Neural crest cell (in vitro differentiated cells): Measurements from ENCODE around the gene GPD1. TPM values are rescaled to one million over a fixed set of nuclear protein-coding genes. Genes with fewer than 3 reads are reported as not detected.
A peak's percentile ranks its signal among the peaks of the same experiment; 100 is the strongest.

ENCODE experiments used
- DNase-seq: peaks from one replicate; pipeline ENCODE4 v3.0.0; 2021; ENCODE audit warnings: low read depth, mixed read lengths, low spot score
- H3K27ac Mint-ChIP-seq: one replicate; pipeline ENCODE4 v1.8.0; 2021; ENCODE audit warnings: mild to moderate bottlenecking, mixed read lengths; ENCODE audit not compliant: unreplicated experiment
- H3K27me3 Mint-ChIP-seq: 2 replicates; pipeline ENCODE4 v1.8.0; 2021; ENCODE audit warnings: low read depth, mild to moderate bottlenecking, mixed read lengths
- H3K36me3 Mint-ChIP-seq: 2 replicates; pipeline ENCODE4 v1.8.0; 2021; ENCODE audit warnings: low read depth, mild to moderate bottlenecking, mixed read lengths
- H3K4me1 Mint-ChIP-seq: 2 replicates; pipeline ENCODE4 v1.8.0; 2021; ENCODE audit warnings: mixed read lengths
- H3K4me3 Mint-ChIP-seq: one replicate; pipeline ENCODE4 v1.8.0; 2021; ENCODE audit warnings: mild to moderate bottlenecking, mixed read lengths
- H3K9me3 Mint-ChIP-seq: 2 replicates; pipeline ENCODE4 v1.8.0; 2021; ENCODE audit warnings: mixed read lengths
- total RNA-seq: library from RNA; stranded (reverse); gene quantifications from 2 replicates; pipeline ENCODE4 v1.2.1, GENCODE V29; 2021
- TF ChIP-seq, protein P1 (sequence below): fragments of 200-600 bp; sonication (generic); conservative IDR thresholded peaks from 2 replicates; pipeline ENCODE4 v1.5.0; 2021; ENCODE audit warnings: antibody characterized with exemption, mild to moderate bottlenecking

Gene GPD1
- total RNA-seq, 1 donor from 2014 or later = 0.49 TPM

DNA sequence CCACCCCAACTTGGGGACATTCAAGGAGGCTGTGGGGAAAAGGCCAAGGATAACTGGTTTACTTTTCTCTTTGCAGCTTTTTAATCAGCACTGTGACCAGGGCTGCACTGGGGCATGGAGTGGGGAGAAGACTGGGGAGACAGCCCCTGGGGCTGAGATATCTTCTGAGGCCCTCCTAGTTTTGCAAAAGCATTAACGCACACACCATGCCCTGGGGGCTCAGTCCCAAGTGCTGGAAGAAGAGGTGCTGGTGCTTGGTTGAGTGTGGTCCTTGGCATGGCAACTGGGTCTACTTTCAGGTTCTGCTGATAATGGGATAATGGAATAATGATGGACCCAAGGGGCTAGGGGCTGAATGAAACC lies 28.0 kb upstream of the GPD1 start:
- Mint-ChIP-seq H3K36me3 (no peaks in the 10 kb centered on the region), H3K27me3 (no peaks in the 10 kb centered on the region), H3K9me3 (no peaks in the 10 kb centered on the region), H3K4me1 (peaks cover 6% of the 10 kb centered on the region), H3K27ac (no peak overlapping the region), H3K4me3 (no peak overlapping the region)
- DNase-seq = no peak
- TF ChIP-seq, protein P1, sequence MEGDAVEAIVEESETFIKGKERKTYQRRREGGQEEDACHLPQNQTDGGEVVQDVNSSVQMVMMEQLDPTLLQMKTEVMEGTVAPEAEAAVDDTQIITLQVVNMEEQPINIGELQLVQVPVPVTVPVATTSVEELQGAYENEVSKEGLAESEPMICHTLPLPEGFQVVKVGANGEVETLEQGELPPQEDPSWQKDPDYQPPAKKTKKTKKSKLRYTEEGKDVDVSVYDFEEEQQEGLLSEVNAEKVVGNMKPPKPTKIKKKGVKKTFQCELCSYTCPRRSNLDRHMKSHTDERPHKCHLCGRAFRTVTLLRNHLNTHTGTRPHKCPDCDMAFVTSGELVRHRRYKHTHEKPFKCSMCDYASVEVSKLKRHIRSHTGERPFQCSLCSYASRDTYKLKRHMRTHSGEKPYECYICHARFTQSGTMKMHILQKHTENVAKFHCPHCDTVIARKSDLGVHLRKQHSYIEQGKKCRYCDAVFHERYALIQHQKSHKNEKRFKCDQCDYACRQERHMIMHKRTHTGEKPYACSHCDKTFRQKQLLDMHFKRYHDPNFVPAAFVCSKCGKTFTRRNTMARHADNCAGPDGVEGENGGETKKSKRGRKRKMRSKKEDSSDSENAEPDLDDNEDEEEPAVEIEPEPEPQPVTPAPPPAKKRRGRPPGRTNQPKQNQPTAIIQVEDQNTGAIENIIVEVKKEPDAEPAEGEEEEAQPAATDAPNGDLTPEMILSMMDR = no peak

DNA sequence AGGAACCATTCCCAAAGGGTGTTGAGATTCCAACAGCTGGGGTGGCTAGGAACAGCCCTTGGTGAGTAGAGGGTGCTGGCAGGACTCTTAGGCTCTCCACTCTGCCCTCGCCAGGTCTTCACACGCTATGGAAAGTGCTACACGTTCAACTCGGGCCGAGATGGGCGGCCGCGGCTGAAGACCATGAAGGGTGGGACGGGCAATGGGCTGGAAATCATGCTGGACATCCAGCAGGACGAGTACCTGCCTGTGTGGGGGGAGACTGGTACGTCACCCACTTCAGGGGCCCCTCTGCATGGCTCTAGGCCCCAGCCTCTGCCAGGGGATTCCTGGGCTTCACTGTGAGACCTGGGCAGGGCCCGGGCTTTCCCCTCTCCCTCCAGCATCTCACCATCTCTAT lies 26.7 kb upstream of the GPD1 start:
- no peak overlapping the region for H3K4me3 Mint-ChIP-seq
- no peaks in the 10 kb centered on the region for H3K27me3 Mint-ChIP-seq
- no peak for DNase-seq
- H3K36me3 Mint-ChIP-seq = no peaks in the 10 kb centered on the region
- TF ChIP-seq, protein P1 = no peak
- H3K4me1 Mint-ChIP-seq = peaks cover 4% of the 10 kb centered on the region
- H3K27ac Mint-ChIP-seq = no peak overlapping the region
- H3K9me3 Mint-ChIP-seq = no peaks in the 10 kb centered on the region

DNA sequence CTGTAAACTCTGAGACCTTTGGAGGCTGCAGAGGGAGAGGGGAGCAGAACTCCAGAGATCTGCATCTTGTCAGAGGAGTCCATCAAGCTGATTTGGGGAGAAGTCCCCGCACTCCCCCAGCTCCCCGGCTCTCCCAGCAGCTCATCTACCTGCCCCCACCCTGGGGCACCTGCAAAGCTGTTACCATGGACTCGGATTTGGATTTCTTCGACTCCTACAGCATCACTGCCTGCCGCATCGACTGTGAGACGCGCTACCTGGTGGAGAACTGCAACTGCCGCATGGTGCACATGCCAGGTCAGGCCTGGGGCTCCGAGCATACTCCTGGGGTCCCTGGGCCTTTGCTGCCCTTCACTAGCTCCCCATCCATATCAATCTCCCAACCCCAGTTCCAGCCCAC lies 25.5 kb upstream of the GPD1 start:
- no peak overlapping the region for H3K4me3 Mint-ChIP-seq

DNA sequence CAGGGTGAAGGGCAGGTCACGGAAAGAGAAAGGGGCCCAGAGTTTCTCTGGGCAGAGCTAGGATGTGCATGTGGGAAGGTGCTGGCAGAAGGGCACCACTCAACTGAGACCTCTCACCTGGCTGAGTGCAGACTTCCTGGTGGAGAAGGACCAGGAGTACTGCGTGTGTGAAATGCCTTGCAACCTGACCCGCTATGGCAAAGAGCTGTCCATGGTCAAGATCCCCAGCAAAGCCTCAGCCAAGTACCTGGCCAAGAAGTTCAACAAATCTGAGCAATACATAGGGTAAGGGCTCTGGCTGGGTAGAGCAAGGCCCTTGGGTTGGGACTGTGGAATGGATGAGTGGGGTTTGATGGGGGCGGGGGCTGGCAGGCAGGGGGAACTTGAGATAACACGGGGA lies 24.0 kb upstream of the GPD1 start:
- Mint-ChIP-seq H3K9me3 (no peaks in the 10 kb centered on the region), H3K27ac (no peak overlapping the region), H3K4me1 (peaks cover 12% of the 10 kb centered on the region), H3K36me3 (no peaks in the 10 kb centered on the region), H3K4me3 (peak overlapping the region; percentile 21), H3K27me3 (no peaks in the 10 kb centered on the region)
- TF ChIP-seq, protein P1 = no peak
- no peak for DNase-seq

More for the DNA sequence above, 25.5 kb upstream of the GPD1 start:
- Mint-ChIP-seq H3K36me3 (no peaks in the 10 kb centered on the region), H3K27ac (no peak overlapping the region), H3K27me3 (no peaks in the 10 kb centered on the region), H3K4me1 (peaks cover 4% of the 10 kb centered on the region), H3K9me3 (no peaks in the 10 kb centered on the region)
- TF ChIP-seq, protein P1 = no peak
- no peak for DNase-seq

DNA sequence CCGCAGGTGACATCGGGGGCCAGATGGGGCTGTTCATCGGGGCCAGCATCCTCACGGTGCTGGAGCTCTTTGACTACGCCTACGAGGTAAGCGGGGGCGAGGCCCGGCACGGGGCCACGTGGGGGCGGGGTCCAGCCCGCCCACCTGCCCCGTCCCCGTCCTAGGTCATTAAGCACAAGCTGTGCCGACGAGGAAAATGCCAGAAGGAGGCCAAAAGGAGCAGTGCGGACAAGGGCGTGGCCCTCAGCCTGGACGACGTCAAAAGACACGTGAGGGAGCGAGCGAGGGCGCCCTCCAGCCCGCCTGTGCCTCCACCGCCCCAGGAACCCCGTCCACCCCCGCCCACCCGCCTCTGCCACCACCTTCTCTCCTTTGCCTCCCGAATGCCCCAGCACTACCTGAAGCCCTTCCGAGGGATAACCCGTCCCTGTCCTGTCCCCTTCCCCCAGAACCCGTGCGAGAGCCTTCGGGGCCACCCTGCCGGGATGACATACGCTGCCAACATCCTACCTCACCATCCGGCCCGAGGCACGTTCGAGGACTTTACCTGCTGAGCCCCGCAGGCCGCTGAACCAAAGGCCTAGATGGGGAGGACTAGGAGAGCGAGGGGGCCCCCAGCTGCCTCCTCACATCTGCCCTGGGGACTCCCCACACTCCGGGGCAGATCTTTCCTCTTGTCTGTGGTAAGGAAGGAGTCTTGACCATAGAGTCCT lies 22.6 kb upstream of the GPD1 start:
- peak overlapping the region; percentile 38 for H3K4me3 Mint-ChIP-seq
- H3K4me1 Mint-ChIP-seq = peaks cover 20% of the 10 kb centered on the region
- TF ChIP-seq, protein P1 = no peak
- no peak overlapping the region for H3K27ac Mint-ChIP-seq
- no peaks in the 10 kb centered on the region for H3K27me3 Mint-ChIP-seq
- DNase-seq = no peak
- no peaks in the 10 kb centered on the region for H3K36me3 Mint-ChIP-seq
- H3K9me3 Mint-ChIP-seq = no peaks in the 10 kb centered on the region
